Measurements from ENCODE around the gene MCTP1. TPM values are rescaled to one million over a fixed set of nuclear protein-coding genes. Genes with fewer than 3 reads are reported as not detected.
A peak's percentile ranks its signal among the peaks of the same experiment; 100 is the strongest.

The MCTP1 gene
- total and polyA plus RNA-seq, 9 of the 15 experiments (the other 6 are each of a cell fraction or from before 2014, with no cell fraction given): 0.04 to 0.93 (median 0.06) TPM; not detected in 4

GRCh38 chr5:95130941-95131340 is 154.0 kb downstream of the MCTP1 start:
- H4K20me1 ChIP-seq (replicated peaks; ENCODE audit: control insufficient read depth, insufficient read depth, low read length): no peaks in the 10 kb centered on the region
- in situ Hi-C loops (cut with MboI) (no loop called here), intact Hi-C loops (cut with micrococcal nuclease) (no loop called here)
- no peaks in the 10 kb centered on the region for H3K9me1 ChIP-seq (ENCODE audit: control insufficient read depth, insufficient read depth, low read length)
- DNase-seq (ENCODE audit: extremely low read depth in 1 of 4, low spot score in 3 of 4) (no peak), FAIRE-seq (no peak), ATAC-seq (no peak)
- no peak for TF ChIP-seq NFE2 (IDR thresholded peaks at IDR 0.05; ENCODE audit: low read depth)
- no peak for TF ChIP-seq NFATC3 (IDR thresholded peaks at IDR 0.05)
- TF ChIP-seq ZSCAN29 (IDR thresholded peaks at IDR 0.05): no peak
- peak; percentile 69 for TF ChIP-seq PKNOX1 (IDR thresholded peaks at IDR 0.05)
- no peak for TF ChIP-seq GATA2 (CRISPR knock-in tag; IDR thresholded peaks at IDR 0.05)
- H3K79me2 ChIP-seq (ENCODE audit: control insufficient read depth, insufficient read depth, low read length): no peaks in the 10 kb centered on the region
- H2AFZ ChIP-seq (ENCODE audit: low read depth, low read length): no peak overlapping the region
- no peak overlapping the region for H3K9ac ChIP-seq (ENCODE audit: insufficient read depth in 1 of 2, low read depth in 2 of 2, low read length in 2 of 2)
- POLR2A ChIA-PET: interaction anchor here (1.0 kb wide), 1 partner anchor 19 kb away, joined by 5 read pairs; no protein-coding TSS in a partner anchor
- no peaks in the 10 kb centered on the region for H3K36me3 ChIP-seq (ENCODE audit: control insufficient read depth, insufficient read depth, low read length)
- H3K4me2 ChIP-seq (ENCODE audit: insufficient read depth, low read length): no peak overlapping the region
- H3K4me3 ChIP-seq: no peak overlapping the region
- no peak overlapping the region for H3K27ac ChIP-seq (ENCODE audit: extremely low read depth, low read depth, low read length)
- BruUV-seq (replicated peaks): no TSS peak
- WGBS (ENCODE audit: insufficient coverage, low coverage, missing lambda C conversion rate): 0% methylated on average over 3 of the region's 3 CpGs
- H3K9me3 ChIP-seq (replicated peaks; ENCODE audit: control insufficient read depth, insufficient read depth, low read depth, low read length): no peaks in the 10 kb centered on the region
- CTCF ChIA-PET (ENCODE audit: low intra/inter-chr PET ratio): no interaction called here
- H3K27me3 ChIP-seq (ENCODE audit: control insufficient read depth in 2 of 2, insufficient read depth in 2 of 2, low read length in 2 of 2): no peaks in the 10 kb centered on the region
- no peaks in the 10 kb centered on the region for H3K4me1 ChIP-seq (replicated peaks in 1 of 2; ENCODE audit: control insufficient read depth in 2 of 2, insufficient read depth in 2 of 2, low read length in 2 of 2)

- no peak overlapping the region for H3K27ac ChIP-seq (ENCODE audit: extremely low read depth, low read depth, low read length)
- FAIRE-seq (no peak), ATAC-seq (no peak), DNase-seq (ENCODE audit: extremely low read depth in 1 of 4, low spot score in 3 of 4) (no peak)
- H4K20me1 ChIP-seq (replicated peaks; ENCODE audit: control insufficient read depth, insufficient read depth, low read length): no peaks in the 10 kb centered on the region
- no TSS peak for BruUV-seq (replicated peaks)
- no peaks in the 10 kb centered on the region for H3K9me3 ChIP-seq (replicated peaks; ENCODE audit: control insufficient read depth, insufficient read depth, low read depth, low read length)
- no peak overlapping the region for H3K4me2 ChIP-seq (ENCODE audit: insufficient read depth, low read length)
- no peaks in the 10 kb centered on the region for H3K36me3 ChIP-seq (ENCODE audit: control insufficient read depth, insufficient read depth, low read length)
- H2AFZ ChIP-seq (ENCODE audit: low read depth, low read length): no peak overlapping the region
- CTCF ChIA-PET (ENCODE audit: low intra/inter-chr PET ratio): no interaction called here
- no peaks in the 10 kb centered on the region for H3K9me1 ChIP-seq (ENCODE audit: control insufficient read depth, insufficient read depth, low read length)
- no peaks in the 10 kb centered on the region for H3K27me3 ChIP-seq (ENCODE audit: control insufficient read depth in 2 of 2, insufficient read depth in 2 of 2, low read length in 2 of 2)
- WGBS (ENCODE audit: insufficient coverage, low coverage, missing lambda C conversion rate): 0% methylated on average over 1 of the region's 1 CpG
- H3K79me2 ChIP-seq (ENCODE audit: control insufficient read depth, insufficient read depth, low read length): no peaks in the 10 kb centered on the region
- in situ Hi-C loops (cut with MboI) (no loop called here), intact Hi-C loops (cut with micrococcal nuclease) (no loop called here)
- no peaks in the 10 kb centered on the region for H3K4me1 ChIP-seq (replicated peaks in 1 of 2; ENCODE audit: control insufficient read depth in 2 of 2, insufficient read depth in 2 of 2, low read length in 2 of 2)
- H3K4me3 ChIP-seq: no peak overlapping the region
- H3K9ac ChIP-seq (ENCODE audit: insufficient read depth in 1 of 2, low read depth in 2 of 2, low read length in 2 of 2): no peak overlapping the region
- POLR2A ChIA-PET: no interaction called here
- TF ChIP-seq SNRNP70 (optimal IDR thresholded peaks at IDR 0.05; ENCODE audit: low read depth, low read length) (no peak), SMAD1 (IDR thresholded peaks at IDR 0.05; ENCODE audit: low read depth, low read length, partially characterized antibody) (no peak), NR2C2 (CRISPR knock-in tag; IDR thresholded peaks at IDR 0.05) (no peak), NR2C2 (tag; IDR thresholded peaks at IDR 0.05) (no peak), CHD1 (IDR thresholded peaks at IDR 0.05; ENCODE audit: low read length) (no peak), IRF1 (CRISPR knock-in tag; IDR thresholded peaks at IDR 0.05; ENCODE audit: borderline replicate concordance) (no peak), PPARD (CRISPR knock-in tag; IDR thresholded peaks at IDR 0.05) (no peak), NFIX (CRISPR knock-in tag; IDR thresholded peaks at IDR 0.05; ENCODE audit: low read depth) (no peak)
These were observed 160.2 kb downstream of the MCTP1 start for GRCh38 chr5:95124731-95125130.
